ENCODE data around the gene HIPK2.

DNA sequence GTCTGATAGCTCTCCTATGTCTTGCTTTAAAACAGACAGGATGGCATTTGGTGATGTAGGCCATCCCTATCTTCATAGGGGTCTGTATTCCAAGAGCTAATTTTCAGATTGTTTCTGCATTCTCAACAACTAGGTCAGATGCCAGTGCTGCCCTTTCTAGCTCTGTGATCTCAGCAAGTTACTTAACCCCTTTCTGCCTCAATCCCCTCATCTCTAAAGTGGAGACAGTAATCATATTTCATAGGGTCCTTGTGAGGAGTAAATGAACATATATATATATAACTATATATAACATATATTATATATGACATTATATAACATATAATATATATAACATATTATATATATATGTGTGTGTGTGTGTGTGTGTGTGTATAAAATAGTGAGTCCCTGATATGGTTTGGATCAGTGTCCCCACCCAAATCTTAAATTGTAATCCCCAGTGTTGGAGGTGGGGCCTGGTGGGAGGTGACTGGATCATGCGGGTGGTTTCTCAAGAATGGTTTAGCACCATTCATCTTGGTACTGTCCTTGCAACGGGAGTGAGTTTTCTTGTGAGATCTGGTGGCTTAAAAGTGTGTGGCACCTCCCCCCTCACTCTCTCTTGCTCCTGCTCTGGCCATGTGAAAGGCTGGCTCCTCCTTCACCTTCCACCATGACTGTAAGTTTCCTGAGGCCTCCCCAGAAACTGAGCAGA, 45.2 kb downstream of the HIPK2 start:
- TF ChIP-seq, protein P1, sequence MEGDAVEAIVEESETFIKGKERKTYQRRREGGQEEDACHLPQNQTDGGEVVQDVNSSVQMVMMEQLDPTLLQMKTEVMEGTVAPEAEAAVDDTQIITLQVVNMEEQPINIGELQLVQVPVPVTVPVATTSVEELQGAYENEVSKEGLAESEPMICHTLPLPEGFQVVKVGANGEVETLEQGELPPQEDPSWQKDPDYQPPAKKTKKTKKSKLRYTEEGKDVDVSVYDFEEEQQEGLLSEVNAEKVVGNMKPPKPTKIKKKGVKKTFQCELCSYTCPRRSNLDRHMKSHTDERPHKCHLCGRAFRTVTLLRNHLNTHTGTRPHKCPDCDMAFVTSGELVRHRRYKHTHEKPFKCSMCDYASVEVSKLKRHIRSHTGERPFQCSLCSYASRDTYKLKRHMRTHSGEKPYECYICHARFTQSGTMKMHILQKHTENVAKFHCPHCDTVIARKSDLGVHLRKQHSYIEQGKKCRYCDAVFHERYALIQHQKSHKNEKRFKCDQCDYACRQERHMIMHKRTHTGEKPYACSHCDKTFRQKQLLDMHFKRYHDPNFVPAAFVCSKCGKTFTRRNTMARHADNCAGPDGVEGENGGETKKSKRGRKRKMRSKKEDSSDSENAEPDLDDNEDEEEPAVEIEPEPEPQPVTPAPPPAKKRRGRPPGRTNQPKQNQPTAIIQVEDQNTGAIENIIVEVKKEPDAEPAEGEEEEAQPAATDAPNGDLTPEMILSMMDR (IDR thresholded peaks at IDR 0.05 in 2 of 3, conservative IDR thresholded peaks at IDR 0.05 in 1 of 3; ENCODE audit: control insufficient read depth in 2 of 3, extremely low read depth in 1 of 3, insufficient read depth in 1 of 3, low read depth in 3 of 3, low read length in 3 of 3), result no peak
- TF ChIP-seq POLR2A (IDR thresholded peaks at IDR 0.05; ENCODE audit: low read depth, low read length), result no peak
- no peak for TF ChIP-seq SUPT20H (IDR thresholded peaks at IDR 0.05; ENCODE audit: borderline replicate concordance, control insufficient read depth, low read depth, low read length)
- TF ChIP-seq, protein P2, sequence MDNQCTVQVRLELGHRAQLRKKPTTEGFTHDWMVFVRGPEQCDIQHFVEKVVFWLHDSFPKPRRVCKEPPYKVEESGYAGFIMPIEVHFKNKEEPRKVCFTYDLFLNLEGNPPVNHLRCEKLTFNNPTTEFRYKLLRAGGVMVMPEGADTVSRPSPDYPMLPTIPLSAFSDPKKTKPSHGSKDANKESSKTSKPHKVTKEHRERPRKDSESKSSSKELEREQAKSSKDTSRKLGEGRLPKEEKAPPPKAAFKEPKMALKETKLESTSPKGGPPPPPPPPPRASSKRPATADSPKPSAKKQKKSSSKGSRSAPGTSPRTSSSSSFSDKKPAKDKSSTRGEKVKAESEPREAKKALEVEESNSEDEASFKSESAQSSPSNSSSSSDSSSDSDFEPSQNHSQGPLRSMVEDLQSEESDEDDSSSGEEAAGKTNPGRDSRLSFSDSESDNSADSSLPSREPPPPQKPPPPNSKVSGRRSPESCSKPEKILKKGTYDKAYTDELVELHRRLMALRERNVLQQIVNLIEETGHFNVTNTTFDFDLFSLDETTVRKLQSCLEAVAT (IDR thresholded peaks at IDR 0.05), result no peak
- no peak for TF ChIP-seq EZH2 (IDR thresholded peaks at IDR 0.05; ENCODE audit: borderline replicate concordance, control insufficient read depth, low read depth, low read length)
- TF ChIP-seq GABPA (IDR thresholded peaks at IDR 0.05; ENCODE audit: low read depth), result no peak
- no peak for TF ChIP-seq EP300 (IDR thresholded peaks at IDR 0.05; ENCODE audit: borderline replicate concordance in 1 of 2, control insufficient read depth in 1 of 2, low read depth in 2 of 2, low read length in 2 of 2)
- no peak for TF ChIP-seq NR2C2 (IDR thresholded peaks at IDR 0.05; ENCODE audit: borderline replicate concordance, control insufficient read depth, insufficient read length, low read depth)

Data from GM12878 (cell line).